Occipital lobe (tissue), 2 donors: ENCODE data around the gene C1orf21. TPM values are rescaled to one million over a fixed set of nuclear protein-coding genes. Genes with fewer than 3 reads are reported as not detected.

Experiments used
- DNase-seq: peaks from one replicate; lab custom pipeline; 2025; lab: John Stamatoyannopoulos, UW
- total RNA-seq: library from RNA; depleted of rRNA; stranded (reverse); fragments of >200 nt; gene quantifications from one replicate; pipeline ENCODE4 v1.2.3, GENCODE V29; 2014

C1orf21 gene
- total RNA-seq, 1 donor from 2014 or later = 31.7 TPM

DNA sequence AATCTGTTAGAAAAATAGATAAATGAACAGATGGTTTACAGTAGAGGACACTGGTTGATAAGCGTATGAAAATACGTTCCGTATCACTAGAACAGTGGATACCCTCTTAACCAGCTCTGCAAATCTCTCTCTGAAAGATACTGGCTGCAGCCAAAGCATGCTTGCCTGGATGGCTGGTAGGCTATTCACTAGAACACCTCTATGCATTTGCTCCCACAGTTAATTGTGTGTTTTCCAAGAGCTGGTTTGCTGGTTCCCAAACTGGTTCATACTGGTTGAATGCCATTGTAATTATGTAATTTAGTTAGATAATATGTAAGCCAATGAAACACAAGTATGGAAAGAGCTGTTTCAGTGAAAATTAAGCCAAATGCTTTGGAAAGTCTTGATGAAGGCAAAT lies 126.6 kb downstream of the C1orf21 start:
- DNase-seq = no peak

DNA sequence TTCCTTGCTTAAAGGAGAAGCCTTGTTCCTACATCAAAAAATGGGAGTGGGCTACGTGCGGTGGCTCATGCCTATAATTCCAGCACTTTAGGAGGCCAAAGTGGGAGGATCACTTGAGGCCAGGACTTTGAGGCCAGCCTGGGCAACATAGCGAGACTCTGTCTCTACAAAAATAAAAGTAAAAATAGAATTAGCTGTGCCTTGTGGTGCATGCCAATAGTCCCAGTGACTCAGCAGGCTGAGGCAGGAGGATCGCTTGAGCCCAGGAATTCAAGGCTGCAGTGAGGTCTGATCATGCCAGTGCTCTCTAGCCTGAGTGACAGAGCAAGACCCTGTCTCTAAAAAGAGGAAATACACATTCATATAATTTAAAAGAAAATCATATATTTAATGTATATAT lies 127.1 kb downstream of the C1orf21 start:
- no peak for DNase-seq

DNA sequence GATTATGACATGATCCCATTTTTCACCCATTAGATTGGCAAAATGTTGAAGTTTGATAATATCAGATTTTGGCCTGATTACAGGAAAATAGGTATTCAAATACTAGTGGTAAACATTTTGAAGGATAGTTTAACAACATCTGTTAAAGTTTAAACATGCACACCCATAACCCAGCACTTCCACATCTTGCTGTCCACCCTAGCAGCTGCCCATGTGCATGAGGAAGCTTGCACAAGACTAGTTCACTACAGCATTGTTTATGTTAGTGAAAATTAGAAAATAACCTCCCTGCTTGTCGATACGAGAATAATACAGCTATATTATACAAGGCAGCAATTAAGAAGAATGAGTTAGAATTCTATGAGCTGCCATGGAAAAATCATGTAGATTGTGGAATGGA lies 127.6 kb downstream of the C1orf21 start:
- no peak for DNase-seq

DNA sequence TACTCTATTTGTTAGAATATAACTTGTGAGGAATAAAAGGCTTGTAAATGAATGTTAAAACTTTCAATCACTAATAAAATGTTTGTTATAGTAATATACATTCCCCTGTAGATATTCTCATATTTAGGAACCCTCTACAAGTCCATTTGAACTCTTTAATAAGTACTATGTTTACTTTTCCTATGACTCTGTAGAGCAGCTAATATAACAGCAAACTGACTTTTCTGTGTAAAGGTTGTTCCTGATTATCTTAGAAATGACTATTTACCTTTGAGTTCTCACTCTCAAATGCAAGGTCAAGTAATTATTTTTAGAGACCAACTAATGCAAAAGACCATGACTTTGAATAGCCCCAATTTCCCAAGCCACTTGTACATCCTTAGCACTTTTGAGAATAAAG lies 130.3 kb downstream of the C1orf21 start:
- DNase-seq = no peak

DNA sequence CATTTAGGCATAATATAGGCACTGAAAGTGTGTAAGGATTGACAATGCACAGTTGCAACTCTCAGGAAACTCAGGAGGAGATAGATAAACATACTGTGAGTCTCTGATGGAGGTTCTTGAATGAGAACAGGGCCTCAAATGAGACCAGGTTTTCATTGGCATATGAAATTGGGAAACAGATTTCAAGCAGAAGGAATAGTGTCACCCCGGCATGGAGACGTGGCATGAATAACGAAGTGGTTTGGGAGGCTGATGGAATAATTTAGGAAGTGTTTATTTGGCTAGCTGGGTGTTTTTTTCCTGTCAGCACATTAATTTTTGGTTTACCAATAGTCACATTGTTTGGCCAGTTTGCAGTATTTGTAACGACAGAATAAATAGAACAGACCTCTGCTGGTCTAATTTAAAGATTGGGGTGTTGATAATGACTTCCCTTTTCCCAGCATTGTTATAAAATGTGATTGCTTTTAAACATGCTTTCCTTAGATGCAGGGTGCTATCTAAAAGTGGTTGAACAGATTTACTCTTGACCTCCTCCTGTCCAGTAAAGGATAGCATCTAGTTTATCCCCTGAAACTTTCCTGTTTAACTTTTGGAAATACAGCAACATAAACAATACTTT lies 132.0 kb downstream of the C1orf21 start:
- no peak for DNase-seq

DNA sequence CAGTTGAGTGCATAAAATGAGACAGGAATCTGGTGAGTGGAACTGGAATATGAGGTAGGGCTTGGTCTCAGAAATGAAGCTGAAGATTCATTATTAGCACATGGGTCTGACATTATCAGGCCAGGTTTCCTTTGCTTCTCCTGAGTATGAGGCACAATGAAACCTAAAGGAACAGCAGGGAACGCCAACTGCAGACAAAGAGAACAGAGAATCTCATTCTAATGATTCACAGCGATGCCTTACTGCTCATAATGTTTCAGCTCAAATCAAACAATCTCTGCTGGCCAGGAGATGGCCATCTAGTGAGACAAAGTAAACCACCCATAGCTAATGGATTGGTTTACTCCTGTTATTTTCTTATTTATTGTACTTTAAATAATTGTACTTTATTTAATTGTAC lies 133.5 kb downstream of the C1orf21 start:
- DNase-seq = no peak

DNA sequence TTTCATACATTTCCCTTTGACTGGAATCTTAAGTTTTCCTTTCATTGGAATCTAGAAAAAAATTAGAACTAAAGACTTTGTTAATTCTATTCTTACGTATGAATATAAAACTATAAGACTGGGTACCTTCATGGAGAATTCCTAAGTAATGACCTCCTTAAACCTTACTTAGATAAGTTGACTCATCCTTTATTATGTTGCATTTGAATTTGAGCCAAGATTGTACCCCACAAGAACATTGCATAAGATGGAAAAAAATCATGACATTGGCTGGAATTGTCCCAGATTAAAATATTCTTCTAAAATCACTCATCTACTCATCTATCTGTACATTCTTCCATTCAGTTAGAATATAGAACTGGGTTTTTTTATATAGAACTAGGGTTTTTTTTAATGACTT lies 137.4 kb downstream of the C1orf21 start:
- no peak for DNase-seq

DNA sequence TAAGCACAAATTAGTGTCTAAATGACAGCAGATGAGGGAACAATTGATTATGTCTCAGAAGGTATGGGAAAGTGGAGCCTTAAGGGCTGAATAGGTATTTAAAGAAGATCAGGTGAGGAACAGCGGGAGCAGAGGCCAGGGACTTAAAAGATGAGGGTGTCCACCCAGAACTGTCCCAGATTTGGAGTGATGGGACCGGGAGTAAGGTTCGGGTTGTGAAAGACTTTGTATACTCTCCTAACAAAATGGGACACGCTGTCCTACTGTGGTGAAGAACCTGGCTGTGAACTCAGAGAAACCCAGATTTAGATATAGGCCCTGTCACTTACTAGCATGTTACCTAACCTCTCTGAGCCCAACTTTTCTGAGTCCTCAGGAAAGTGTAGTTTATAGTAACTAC lies 140.6 kb downstream of the C1orf21 start:
- no peak for DNase-seq

DNA sequence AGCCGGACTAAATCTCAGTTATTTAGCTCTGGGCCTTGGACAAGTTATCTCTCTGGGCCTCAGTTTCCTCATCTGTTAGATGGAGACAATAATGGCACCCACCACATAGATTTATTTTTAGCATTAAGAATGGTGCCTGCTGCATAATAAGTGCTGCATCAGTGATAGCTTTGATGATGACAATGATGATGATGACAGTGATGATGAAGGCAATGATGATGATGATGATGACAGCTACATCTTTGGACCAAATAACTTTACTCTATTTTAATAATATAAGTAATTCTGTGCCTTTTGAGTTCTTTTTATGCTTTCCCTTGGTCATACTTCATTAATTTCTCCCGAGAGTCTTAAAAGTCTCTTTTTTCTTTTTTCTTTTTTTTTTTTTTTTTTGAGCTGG lies 143.4 kb downstream of the C1orf21 start:
- DNase-seq = no peak

DNA sequence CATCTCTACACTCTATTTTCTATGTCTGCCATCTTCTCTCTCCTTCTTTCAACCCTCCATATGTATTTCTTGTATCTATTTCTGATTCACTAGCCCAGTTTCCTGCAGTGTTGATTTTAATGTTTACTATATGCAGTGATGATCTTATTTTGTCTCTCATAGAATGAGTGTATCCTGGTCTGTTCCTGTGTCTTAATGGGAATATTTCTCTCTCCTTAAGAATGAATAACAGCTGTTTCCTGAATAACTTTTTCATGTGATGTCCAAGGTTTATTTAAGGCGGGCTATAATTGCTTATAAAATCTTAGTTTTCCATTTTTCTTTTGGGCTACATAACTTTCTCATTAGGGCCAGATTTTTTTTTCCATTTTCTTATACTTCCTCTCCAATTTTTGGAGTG lies 144.5 kb downstream of the C1orf21 start:
- no peak for DNase-seq

DNA sequence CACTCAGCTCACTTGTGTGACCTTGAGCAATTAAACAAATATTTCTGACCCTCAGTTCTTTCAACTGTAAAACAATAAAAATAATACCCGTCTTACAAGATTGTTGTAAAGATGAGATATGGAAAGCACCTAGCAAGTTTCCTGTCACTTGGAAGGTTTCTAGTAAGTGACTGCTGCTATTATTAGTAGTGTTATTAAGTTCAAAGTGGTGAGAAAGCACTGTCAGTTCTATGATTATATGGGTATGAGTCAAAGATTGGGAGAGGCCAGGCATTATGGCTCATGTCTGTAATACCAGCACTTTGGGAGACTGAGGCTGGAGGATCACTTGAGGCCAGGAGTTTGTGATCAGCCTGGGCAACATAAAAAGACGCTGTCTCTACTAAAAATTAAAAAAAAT lies 145.4 kb downstream of the C1orf21 start:
- no peak for DNase-seq

DNA sequence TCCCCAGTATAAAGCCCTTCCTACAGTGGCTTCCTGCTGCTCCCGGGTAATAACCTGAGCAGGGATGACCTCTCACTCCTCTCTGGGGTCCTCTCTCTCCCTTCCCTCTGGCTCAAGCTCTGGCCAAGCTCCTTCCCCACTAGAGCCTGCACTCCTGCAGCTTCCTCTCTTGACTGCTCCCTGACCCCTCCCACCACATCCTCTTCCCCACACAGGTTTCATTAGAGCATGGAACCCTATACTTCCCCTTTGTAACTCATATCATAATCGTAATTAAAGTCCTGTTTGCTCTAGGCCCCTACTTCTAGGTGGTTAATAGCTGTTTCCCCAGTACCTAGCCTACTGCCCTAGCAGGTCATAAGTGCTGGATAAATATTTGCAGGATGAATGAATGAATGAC lies 146.2 kb downstream of the C1orf21 start:
- no peak for DNase-seq

DNA sequence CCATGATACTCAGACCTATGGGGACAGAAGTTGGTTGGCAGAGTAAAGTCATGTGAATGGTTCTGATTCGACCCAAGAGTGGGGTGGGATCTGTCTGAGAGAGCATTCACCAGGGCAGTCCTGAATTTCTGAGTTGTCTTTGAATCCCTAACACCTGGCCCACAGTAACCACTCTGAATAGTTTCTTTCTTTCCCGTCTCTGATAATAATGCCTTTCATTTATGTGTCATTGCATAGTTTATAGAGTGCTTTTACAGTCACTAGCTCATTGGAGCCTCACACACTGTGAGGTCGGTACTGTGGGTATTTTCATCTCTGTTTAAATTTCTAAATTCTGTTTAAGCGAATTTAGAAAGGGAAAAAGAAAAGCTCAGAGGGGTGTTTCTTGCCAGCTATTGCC lies 147.1 kb downstream of the C1orf21 start:
- DNase-seq = no peak

DNA sequence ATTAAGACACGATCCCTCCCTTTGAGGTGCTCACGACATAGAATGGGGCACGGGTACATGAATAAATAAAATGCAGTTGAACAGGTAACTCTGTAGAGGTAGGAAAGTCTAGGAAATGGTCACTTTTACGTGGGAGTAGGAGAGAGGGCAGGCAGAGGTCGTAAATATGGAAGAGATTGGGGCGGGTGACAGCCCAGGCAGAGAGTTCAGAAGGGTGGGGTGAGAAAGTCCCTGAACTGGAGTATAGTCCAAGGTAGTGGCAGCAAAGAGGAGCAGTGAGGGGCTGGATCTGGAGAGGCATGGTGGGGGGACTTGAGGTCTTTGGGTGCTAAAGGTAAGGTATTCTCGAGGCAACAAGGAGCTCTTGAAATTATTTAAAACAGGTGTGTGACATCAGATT lies 147.9 kb downstream of the C1orf21 start:
- no peak for DNase-seq

DNA sequence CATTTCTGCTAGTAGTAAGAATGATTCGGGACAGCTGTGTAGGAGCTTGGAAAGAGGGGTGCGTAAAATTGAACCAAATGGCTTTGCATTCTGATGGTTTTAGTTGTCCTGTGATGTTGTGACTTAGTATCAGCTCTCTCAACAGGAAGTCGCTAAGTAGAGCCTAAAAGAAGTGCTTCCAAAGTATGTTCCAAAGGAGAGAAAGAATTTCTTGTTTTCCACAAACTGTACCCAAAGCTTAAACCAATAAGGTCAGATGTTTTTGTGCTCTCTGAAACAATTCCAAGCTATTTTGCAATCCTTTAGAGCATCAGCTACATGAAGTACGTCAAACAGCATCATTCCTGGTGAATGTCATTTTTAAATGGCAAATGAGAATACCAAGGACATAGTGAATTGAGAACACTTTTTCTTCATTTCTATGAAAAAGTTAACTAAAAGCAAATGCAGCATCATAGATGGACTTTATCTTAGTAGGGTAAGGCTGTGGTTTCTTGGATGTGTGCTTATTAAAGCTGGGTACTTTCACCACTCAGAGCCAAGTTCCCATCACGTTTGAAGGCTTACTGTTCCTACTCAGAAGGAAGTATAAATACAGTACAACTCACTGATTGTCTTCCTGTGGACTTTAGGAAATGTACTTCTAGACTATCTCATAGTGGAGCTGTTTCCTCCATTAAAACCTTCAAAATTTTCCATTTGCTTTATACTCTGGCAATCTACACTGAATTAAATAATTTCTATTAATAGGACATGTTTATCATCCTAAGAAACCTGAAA lies 148.6 kb downstream of the C1orf21 start:
- DNase-seq = no peak

DNA sequence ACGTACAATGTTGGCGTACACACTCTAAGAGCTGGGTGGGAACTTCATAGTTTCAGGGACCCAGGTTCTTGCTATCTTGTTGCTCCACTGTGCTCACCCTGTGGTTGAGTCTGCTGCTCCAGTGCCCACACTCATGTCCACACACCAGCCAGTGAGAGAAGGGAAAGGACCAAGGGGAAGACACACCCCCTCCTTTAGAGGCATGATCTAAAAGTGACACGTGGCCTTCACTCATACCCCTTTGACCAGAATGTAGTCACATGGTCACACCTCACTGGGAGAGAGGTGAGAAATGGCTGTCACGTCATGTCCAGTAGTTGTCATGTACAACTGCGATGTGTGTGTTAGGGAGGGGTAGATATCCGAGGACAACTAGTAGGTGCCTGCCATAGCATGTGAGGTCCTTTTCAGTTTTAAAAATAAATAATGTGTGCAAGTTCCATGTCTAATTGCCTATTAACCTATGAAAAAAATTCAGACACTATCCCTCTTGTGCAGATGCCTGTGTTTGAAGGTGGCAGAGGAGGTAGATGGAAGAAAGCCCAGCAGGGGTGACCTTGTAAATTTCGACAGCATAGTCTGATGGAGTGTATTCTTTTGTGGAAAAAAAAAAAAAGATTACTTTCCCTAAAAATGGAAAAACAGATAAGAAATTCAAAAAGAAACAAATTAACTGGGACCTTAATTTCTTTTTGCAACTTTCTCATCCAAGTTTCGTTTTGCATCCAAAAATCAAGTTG lies 149.6 kb downstream of the C1orf21 start:
- DNase-seq = no peak

DNA sequence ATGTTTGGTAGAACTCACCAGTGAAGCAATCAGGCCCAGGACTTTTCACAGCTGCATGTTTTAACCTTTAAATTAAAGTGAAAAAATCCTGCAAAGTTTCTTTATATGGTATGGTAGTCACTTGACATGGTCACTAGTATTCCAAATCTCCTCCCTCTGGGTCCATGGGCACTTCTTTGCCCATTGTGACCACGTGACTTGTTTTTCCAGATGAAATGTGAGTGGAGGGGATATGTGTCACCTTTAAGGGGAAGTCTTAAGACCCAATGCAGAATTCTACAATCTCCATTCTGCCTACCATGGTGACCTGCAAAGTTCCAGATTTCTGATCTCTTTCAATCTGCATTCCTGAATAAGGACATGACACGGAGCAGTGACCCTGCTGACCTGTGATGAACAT lies 152.8 kb downstream of the C1orf21 start:
- no peak for DNase-seq

DNA sequence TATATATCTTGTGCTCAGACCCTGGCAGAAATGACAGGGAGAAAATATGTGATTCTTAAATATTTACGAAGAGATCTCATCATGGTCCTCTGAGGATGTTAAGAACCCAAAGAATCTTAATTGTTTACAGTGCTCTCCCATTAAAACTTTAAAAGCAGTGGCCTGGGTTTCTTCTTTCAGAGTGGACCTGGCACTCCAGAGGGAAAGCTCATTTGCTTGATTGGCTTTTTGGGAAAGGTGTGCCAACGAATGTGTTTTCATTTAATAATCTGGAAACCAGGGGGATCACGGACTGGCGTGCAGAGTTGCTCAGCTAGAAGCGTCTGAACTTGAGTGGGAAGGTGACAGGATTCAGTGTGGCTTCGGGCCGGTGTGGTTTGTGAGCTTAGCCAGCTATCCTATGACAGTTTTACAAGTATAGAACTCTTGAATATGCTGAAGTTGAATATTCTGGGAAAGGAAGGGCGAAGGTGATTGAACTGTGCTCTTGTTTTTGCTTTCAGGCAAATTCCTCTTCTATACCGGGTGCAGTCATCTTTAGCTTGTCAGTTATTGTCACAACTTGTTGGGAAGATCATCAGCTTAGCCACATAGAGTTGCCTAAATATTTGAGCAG lies 154.8 kb downstream of the C1orf21 start:
- DNase-seq = no peak

DNA sequence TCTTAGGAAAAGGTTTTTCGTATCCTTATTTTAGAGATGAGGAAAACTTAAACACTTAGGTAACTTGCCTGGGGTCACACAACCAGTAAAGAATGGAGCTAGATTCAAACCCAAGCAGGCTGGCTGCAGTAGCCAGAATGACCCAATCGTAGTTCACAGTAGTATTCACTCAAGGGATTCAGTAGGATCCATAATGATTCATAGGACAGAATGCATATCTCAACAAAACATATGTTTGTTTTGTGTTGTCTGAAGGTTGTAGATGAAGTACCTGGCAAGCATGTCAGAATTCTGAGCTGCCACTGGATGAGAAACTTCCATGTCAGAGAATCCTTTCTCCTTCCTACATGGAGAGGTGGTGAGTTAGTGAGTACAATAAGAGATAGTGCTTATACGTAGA lies 155.5 kb downstream of the C1orf21 start:
- DNase-seq = no peak

DNA sequence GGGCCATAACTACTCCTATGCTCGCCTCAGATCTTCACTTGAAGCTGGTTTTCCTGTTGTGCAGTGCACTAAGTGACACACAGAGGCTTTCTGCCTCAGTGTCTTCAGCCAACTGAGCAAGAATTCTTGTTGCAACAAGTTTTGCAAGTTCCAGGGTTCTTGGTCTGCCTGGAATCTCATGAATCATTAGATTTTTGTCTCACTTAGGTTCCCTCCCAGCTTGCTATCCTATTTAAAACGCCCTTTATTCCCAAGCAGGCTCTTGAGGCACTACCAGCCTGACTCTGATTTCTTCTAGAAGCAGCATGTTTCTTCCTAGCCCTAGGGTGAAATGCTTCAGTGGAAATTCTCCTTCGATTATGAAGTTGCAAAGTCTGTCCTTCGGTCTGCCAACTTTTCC lies 158.8 kb downstream of the C1orf21 start:
- no peak for DNase-seq

DNA sequence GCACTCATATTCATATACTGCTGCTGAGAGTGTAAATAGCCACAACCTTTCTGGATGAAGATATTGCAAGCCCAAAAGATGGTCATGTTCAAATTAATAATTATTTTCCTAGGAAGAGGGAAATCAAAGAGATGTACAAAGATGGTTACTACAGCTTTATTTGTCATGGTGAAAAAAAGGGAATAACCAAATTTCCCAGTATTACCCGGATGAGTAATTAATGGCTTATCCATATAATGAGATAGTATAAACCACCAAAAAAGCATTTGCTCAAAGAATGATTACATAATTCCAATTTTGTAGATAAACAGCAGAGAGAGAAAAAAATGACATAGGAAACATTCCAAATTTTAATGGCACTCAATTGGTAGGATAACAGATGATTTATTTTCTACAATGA lies 165.6 kb downstream of the C1orf21 start:
- DNase-seq = no peak

DNA sequence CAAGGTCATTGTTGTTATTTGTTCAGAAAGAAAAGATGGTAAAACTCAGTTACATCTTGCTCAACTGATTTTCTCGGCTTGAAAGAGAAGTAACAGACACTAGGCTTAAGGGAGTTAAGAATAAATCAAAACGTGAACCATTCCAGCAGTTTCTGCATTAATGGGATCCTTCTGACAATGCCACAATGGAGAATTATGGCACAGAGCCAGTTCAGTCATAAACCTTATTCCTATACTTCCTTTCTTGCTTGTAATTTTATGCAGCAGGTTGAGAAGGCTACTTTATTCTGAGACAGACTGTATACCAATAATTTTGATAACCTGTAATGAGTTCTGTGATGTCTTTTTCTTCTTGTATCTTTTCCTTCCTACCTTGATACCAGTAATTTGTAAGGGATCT lies 167.0 kb downstream of the C1orf21 start:
- DNase-seq = no peak
